Aortic smooth muscle cell (primary cell): Measurements from ENCODE around the gene DUOX2. TPM values are rescaled to one million over a fixed set of nuclear protein-coding genes. Genes with fewer than 3 reads are reported as not detected.

ENCODE experiments used
- total RNA-seq: library from RNA; depleted of rRNA; stranded (reverse); fragments of >200 nt; gene quantifications from 2 replicates; pipeline ENCODE4 v1.2.3, GENCODE V29; 2014

DUOX2 gene
- not detected in 2 replicates for total RNA-seq

DNA sequence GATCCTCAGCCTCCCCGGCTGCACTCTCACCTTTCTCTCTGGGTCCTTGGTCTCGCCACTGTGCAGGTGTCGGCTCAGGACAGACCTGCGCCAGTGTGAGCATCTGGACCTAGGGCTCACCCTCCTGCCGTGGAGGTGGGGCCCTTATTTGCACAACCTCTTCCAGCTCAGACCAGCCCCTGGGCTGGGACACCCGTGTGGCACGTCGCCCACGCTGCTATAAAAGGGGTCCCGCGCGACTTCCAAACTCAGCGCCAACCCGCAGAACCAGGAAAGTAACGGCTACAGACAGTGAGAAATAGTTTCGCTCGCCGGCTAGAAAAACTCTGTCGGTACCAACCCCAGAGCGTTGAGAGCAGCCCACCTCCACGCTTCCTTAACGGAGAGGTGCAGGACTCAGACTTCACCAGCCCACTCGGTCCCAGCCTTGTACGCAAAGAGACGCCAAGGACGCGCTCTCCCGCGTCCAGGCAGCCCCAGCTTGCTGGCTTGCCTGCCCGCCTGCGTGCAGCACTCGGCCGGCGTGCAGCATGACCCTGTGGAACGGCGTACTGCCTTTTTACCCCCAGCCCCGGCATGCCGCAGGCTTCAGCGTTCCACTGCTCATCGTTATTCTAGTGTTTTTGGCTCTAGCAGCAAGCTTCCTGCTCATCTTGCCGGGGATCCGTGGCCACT is at the start of gene DUOX2, which contains the start of gene DUOXA2:
Gene DUOX2, minus strand, starts transcription at position 97 of the 675 bp plus-strand sequence. CDS start 761 bp downstream, outside the sequence.
Gene DUOXA2, plus strand, starts transcription at position 251 of the 675 bp plus-strand sequence. Its CDS starts 280 bp downstream, at position 531.

DNA sequence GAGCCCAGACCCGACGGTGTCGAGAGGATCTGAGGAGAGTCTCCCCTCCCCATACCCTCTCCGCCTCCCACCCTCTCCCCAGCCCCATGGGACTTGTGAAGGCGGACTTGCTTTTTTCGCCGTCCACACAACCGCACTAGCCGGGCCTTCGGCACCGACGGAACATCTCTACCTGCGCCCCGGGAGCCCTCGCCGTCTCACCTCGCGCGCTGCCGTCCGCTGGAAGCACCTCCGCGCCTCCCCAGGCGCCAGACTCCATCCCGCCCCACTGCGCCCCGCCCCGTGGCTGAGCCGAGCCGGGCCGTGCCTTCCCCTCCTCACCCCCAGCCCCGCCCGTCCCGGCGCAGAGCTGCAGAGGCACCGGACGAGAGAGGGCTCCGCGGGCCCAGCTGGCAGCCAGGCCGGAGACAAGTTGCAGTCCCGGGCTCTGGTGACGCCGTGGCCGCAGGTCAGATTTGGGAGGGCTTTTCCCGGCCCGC is 15.7 kb upstream of the DUOX2 start, which contains the start of the genes DUOX1 and DUOXA1:
Gene DUOX1, plus strand, starts transcription at position 344 of the 479 bp plus-strand sequence. CDS start 1,973 bp downstream, outside the sequence.
Gene DUOXA1, minus strand, starts transcription at position 229 of the 479 bp plus-strand sequence. CDS start 6,865 bp downstream, outside the sequence.

Other genes with a start within 250 kb of the DUOX2 start
- not detected in 2 replicates for gene TERB2, start 157.5 kb downstream of the DUOX2 start, total RNA-seq
- 7.4 and 8.8 TPM in 2 replicates for gene SORD, start 91.0 kb downstream of the DUOX2 start, total RNA-seq
- not detected in 2 replicates for gene DUOXA2, start 154 bp upstream of the DUOX2 start, total RNA-seq
- not detected in 2 replicates for gene DUOXA1, start 15.7 kb upstream of the DUOX2 start, total RNA-seq
- gene DUOX1, start 15.8 kb upstream of the DUOX2 start, total RNA-seq, result not detected in 2 replicates
- gene SHF, start 73.8 kb upstream of the DUOX2 start, total RNA-seq, result 1.2 and 1.4 TPM in 2 replicates
- not detected in 2 replicates for gene SLC28A2, start 138.1 kb upstream of the DUOX2 start, total RNA-seq